ENCODE measurements around the gene ENTPD6.

The ENTPD6 gene

DNA sequence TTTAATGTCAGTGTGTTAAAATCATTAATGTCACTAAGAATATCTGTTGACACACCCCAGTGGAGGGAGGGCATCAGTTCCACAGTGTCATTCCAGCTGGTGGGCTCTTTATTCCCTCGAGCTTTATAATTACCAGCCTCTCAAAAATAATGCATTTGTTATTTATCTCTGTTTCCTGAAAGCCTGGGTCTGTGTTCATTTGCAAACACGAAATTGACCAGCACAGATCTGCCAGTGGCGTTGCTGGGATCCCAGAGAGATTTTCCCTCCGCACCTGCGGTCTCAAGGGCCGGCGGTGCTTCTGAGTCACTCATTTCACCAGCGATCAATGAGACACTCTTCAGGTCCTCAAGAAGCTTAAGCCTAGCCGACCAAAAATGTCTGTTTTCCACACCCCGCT, 46.7 kb downstream of the ENTPD6 start:
- no peak for DNase-seq (ENCODE audit: low read depth in 2 of 2)

DNA sequence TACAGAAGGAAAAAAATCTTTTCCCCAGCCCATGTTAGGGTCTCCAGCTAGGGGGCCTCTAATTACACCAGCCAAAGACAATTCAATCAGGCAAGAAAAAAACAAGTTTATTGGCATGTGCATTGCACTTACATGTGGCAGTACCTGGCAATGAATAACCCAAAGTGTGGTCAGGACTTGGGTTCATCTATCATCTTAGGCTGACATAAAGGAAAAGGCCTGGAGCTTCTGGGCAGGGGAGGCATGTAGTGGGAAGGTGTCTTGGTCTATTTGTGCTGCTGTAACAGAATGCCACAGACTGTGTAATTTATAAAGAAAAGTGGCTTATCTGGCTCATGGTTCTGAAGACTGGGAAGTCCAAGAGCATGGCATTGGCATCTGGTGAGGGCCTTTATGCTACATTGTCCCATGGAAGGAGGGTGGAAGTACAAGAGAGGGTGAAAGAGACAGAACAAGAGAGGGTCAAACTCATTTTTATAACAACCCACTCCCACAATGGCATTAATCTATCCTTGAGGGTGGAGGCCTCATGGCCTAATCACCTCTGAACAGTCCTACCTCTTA, 48.0 kb downstream of the ENTPD6 start:
- DNase-seq (ENCODE audit: low read depth in 2 of 2): no peak

DNA sequence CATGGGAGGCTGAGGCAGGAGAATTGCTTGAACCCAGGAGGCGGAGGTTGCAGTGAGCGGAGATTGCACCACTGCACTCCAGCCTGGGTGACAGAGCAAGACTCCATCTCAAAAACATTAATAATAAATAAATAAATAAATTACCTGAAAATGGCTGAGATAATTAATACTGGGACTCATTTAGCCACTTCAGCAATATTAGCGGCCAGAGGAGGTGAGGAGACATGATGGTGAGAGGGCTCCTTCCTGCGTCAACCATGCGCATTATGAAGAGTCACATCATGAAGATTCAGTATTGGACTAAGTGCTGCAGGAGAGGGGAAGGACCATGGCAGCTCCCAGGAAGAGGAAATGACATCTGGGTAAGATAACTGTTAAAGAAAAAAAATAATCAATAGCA, 49.5 kb downstream of the ENTPD6 start:
- DNase-seq (ENCODE audit: low read depth in 2 of 2): no peak

DNA sequence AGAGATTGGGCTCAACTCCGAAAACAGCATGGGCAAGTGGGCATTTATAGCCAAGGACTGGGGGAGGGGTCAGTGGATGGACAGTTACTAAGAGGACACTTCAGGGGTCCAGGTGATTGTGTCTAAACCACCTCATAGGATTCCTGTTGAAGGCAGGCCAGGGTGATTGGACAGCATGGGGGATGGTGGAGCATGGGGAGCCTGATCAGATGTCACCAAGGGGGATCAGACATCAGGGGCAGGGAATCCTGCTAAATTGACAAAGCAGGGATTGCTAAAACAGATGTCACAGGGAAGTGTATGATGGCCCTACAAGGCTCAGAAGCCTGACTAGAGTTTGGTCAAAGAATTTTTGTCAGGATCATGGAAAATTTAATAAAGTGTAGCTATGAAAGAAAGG, 49.9 kb downstream of the ENTPD6 start:
- DNase-seq (ENCODE audit: low read depth in 2 of 2): no peak

- no peak for DNase-seq (ENCODE audit: low read depth in 2 of 2)
Observed at GRCh38 chr20:25246182-25246999, 50.9 kb downstream of the ENTPD6 start.

GRCh38 chr20:25247000-25247517, 51.5 kb downstream of the ENTPD6 start:
- DNase-seq (ENCODE audit: low read depth in 2 of 2): no peak

- no peak for DNase-seq (ENCODE audit: low read depth in 2 of 2)
Observed at GRCh38 chr20:25247518-25247955, 52.0 kb downstream of the ENTPD6 start.

- peak; percentile 45 to 53 for DNase-seq (ENCODE audit: low read depth in 2 of 2)
Observed at GRCh38 chr20:25247956-25248785, 52.7 kb downstream of the ENTPD6 start, which contains the start of gene PYGB. Gene PYGB (plus strand): TSS chr20:25248085. CDS start chr20:25248179, 94 bp downstream.

DNA sequence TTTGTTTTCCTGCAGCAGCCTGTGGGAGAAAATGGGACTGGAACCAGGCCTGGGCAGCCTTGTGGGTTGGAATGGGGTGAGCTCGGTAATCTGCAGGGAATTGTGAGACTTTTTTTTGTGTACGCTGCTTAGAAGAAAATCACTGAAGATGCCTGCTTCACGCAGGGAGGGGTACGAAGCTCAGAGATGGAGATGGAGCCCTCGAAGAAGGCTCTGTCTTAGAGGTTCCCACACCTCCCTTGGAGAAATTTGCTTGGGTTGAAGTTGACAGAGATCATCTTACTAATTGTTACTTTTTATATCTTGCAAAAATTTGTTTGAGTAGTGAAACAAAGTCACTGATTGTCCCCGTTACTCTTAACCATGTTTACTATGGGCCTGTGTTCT, 53.3 kb downstream of the ENTPD6 start:
- no peak for DNase-seq (ENCODE audit: low read depth in 2 of 2)

GRCh38 chr20:25249198-25249931, 53.9 kb downstream of the ENTPD6 start:
- DNase-seq (ENCODE audit: low read depth in 2 of 2): no peak

GRCh38 chr20:25250508-25250907, 55.0 kb downstream of the ENTPD6 start:
- DNase-seq (ENCODE audit: low read depth in 2 of 2): no peak

DNA sequence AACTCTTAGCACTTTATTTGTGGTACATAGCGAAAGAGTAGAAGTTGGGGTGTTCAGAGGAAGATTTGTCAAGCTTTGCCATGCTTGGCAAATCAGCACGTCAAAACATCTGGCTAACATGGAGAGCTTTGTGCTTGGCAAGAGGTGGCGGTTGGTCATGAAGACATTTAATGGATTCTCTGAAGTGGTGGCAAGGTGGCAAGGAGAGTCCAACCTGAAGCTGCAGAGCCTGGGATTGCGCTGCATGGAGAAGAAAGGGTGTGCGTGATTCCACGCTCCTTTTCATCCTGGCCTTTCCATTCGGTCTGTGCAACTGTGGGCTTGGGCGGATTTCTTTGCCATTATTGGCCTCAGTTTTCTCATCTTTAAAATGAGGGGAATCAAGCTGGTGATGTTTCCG, 55.5 kb downstream of the ENTPD6 start:
- no peak for DNase-seq (ENCODE audit: low read depth in 2 of 2)

DNA sequence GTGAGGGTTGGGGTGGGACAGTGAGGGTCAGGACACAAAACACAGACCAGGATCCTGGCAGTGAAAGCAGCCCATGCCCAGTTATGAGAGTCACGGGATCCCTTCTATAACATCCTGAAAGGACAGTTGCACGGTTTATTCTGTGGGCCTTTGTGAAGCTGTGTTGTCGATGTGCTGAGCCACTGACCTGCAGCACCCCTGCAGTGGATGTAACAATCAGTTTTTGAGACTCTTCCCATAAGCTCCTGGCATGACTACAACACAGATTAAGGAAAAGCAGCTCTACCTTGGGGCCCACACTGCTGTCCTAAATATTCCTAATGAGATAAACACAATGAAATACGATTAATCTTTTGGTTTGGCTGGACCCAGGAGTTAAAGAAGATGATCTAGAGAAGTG, 56.0 kb downstream of the ENTPD6 start:
- DNase-seq (ENCODE audit: low read depth in 2 of 2): no peak

DNA sequence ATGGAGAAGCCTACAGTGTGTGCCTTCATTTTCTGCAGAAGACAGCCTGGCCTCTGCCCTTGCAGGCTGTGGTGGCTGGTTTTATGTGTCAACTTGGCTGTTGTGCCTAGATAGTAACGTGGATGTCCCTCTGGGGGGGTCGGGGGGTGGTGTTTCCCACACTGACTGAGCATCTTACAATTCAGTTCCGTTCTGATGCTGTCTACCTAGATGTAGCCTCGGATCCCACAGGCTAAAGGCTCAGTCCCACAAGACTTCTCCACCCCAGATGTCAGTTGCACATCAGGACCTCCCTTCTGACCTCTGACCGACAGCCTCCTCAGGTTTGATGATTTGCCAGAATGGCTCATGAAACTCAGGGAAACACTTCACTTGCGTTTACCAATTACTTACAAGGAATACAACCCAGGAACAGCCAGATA, 56.7 kb downstream of the ENTPD6 start:
- no peak for DNase-seq (ENCODE audit: low read depth in 2 of 2)

DNA sequence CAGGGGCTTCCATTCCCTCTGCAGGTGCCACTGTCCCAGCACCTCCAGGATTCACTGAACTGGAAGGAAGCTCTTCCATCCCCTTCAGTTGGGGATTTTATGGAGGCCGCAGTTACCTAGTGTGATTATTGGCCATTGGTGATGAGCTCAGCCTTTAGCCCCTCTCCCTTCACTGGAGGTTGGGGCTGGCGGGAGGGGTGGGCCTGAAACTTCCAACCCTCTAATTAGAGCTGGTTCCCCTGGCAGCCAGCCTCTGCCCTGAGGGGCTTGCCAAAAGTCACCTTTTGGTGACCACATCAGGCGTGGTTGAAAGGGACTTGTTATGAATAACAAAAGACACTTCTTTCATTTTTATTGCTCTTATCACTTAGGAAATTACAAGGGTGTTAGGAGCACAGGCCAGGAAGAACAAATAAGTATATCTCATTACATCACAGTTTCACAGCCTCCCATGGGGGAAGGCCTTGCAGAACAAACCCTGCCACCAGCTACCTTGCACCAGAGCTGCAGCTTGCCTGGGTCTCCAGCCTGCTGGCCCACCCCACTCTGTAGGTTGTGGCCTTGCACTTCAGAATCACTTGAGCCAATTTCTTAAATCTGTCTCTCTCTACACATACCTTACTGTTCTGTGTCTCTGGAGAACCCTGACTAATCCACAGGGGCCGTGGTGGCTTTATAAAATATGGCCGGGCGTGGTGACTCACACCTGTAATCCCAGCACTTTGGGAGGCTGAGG, 57.3 kb downstream of the ENTPD6 start:
- DNase-seq (ENCODE audit: low read depth in 2 of 2): no peak

DNA sequence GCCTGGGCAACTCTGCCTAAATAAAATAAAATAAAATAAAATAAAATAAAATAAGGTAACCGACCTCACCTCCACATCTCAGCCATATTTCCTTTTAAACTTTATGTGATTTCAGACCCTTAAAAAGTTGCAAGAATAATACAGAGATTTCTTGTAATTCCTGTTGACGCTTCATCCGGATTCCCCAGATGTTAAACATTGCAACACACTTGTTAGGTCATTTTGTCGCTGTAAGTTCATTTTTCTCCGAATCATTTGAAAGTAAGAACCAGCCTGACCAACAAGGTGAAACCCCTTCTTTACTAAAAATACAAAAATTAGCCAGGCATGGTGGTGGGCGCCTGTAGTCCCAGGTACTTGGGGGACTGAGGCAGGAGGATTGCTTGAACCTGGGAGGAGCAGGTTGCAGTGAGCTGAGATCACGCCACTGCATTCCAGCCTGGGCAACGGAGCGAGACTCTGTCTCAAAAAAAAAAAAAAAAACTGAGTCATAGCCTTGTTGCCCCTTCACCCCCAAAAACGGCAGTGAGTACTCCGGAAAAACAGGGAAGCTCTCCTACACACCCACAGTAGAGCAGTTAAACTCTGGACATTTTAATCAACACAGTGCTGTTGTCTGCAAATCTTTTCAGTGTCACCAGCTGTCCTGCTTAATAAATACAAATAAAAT, 58.2 kb downstream of the ENTPD6 start:
- no peak for DNase-seq (ENCODE audit: low read depth in 2 of 2)

- DNase-seq (ENCODE audit: low read depth in 2 of 2): no peak
Observed at GRCh38 chr20:25254571-25254970, 59.1 kb downstream of the ENTPD6 start.

- DNase-seq (ENCODE audit: low read depth in 2 of 2): no peak
Observed at GRCh38 chr20:25254986-25255680, 59.6 kb downstream of the ENTPD6 start.

DNA sequence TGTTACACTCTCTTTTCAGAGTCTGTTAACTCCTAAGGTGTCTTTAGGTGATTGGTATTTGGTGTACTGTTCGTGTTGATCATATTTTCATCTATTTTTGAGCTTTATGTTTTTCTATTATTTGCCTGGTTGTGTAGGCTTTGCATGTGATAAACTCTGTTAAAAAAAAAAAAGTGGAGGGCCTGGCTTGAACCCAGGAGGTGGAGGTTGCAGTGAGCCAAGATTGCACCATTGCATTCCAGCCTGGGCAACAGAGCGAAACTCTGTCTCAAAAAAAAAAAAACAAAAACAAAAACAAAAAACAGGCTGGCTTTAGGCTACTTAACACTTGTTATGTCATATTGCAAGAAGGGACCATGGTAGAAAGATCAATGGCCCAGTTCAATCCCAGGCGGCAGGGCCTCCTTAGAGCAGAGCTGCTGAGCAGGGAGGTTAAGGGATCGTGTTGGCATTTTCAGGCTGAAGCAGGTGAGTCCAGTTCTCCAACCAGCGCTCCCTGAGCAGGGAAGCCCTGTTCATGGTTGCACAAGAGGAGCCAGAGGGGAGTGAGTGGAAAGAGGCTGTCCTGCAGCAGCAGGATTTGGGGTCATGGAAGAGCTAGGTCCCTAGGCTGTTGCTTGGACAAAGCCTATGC, 60.8 kb downstream of the ENTPD6 start:
- DNase-seq (ENCODE audit: low read depth in 2 of 2): no peak

All from activated CD8-positive, alpha-beta memory T cell treated with anti-CD3 and anti-CD28 coated beads for 4 hours (primary cell).